ENCODE results near the gene ZNF362.

The ZNF362 gene

DNA sequence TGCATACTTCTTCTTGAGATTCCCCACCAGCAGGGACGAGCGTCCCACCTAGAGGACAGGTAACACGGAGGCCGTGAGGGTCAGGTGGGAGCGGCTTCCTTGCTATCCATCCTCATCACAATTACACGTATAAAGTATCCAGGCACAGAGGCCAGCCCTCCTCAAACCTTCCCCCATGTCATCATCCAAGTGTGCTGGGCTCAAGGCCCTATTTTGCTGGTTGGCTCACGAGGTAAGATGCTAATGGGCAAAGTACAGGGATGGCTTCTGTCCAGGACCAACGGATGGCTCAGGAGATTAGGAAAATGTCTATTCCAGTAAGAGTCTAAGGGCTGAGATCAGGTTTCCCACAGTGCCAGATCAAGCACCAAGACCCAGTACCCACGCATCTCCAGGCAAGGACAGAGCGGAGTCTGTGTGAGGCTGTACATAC lies 76.1 kb downstream of the ZNF362 start:
- in situ Hi-C loops (cut with MboI; ENCODE audit: low sequenced_read_pairs, unreplicated experiment) = no loop called here
- TF ChIP-seq, protein P1, sequence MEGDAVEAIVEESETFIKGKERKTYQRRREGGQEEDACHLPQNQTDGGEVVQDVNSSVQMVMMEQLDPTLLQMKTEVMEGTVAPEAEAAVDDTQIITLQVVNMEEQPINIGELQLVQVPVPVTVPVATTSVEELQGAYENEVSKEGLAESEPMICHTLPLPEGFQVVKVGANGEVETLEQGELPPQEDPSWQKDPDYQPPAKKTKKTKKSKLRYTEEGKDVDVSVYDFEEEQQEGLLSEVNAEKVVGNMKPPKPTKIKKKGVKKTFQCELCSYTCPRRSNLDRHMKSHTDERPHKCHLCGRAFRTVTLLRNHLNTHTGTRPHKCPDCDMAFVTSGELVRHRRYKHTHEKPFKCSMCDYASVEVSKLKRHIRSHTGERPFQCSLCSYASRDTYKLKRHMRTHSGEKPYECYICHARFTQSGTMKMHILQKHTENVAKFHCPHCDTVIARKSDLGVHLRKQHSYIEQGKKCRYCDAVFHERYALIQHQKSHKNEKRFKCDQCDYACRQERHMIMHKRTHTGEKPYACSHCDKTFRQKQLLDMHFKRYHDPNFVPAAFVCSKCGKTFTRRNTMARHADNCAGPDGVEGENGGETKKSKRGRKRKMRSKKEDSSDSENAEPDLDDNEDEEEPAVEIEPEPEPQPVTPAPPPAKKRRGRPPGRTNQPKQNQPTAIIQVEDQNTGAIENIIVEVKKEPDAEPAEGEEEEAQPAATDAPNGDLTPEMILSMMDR (IDR thresholded peaks at IDR 0.05; ENCODE audit: borderline replicate concordance, control extremely low read depth, extremely low read depth, insufficient read depth, missing control alignments) = no peak
- DNase-seq (ENCODE audit: low spot score) = no peak

DNA sequence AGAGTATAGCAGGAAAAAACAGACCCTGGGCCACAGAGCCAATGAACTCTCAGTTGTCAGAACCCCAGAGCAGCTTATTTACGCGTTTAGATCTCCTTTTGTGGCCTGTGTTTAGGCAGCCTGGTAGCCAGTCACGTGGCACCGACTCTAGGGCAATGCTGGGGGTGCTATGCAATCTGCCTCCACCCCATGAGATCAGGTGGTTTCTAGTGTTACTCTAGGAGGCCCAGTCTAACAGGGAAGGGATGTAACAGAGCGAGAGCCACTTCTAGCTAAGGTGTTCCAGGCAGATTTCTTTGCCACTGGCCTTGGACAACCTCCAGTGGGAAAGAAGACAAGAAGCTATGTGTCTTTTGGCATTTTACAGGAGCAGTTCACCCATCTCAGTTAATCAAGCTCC lies 76.6 kb downstream of the ZNF362 start:
- DNase-seq (ENCODE audit: low spot score) = no peak
- TF ChIP-seq, protein P1 (IDR thresholded peaks at IDR 0.05; ENCODE audit: borderline replicate concordance, control extremely low read depth, extremely low read depth, insufficient read depth, missing control alignments) = no peak
- in situ Hi-C loops (cut with MboI; ENCODE audit: low sequenced_read_pairs, unreplicated experiment) = no loop called here

DNA sequence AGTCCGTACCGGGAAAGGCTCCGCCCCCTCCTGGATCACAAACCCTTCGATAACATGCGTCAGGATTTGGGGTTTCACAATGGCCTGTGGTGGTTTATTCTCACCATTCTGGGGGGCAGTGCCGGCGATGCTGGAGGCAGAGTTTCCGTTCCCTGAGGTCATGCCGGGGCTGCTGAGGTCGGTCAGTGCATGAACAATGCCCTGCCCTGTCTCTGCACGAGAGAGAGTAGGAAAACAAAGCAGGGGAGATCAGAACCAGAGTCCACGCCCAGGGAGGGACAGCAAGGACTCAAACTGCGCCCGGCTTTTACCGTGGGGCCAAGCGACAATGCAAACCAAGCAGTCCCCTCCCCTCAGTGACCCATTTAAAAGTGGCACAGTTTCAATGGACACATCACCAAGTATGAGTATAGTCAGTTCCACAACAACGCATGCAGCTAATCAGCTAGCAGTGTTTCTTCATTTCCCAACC lies 77.8 kb downstream of the ZNF362 start:
- TF ChIP-seq, protein P1 (IDR thresholded peaks at IDR 0.05; ENCODE audit: borderline replicate concordance, control extremely low read depth, extremely low read depth, insufficient read depth, missing control alignments) = no peak
- in situ Hi-C loops (cut with MboI; ENCODE audit: low sequenced_read_pairs, unreplicated experiment) = no loop called here
- DNase-seq (ENCODE audit: low spot score) = no peak

DNA sequence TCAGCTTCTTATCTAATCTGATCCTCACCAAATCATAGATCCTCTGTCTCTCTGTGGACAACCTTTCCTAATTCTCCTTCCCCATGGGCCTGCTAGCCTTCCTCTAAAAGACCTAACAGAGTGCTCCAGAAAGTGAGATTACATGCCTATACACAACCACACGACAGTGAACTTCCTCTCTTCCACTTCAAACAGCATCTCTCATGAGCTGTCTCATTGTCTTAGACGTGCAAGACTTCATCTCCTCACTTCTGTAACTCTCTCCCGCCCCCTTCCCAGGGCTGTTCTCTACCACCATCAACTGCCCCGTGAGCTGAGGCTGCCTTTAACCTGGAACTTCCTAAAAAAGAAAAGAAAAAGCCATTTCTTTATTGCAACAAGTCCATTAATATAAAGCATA lies 78.7 kb downstream of the ZNF362 start:
- TF ChIP-seq, protein P1 (IDR thresholded peaks at IDR 0.05; ENCODE audit: borderline replicate concordance, control extremely low read depth, extremely low read depth, insufficient read depth, missing control alignments) = no peak
- no peak for DNase-seq (ENCODE audit: low spot score)
- in situ Hi-C loops (cut with MboI; ENCODE audit: low sequenced_read_pairs, unreplicated experiment) = no loop called here

DNA sequence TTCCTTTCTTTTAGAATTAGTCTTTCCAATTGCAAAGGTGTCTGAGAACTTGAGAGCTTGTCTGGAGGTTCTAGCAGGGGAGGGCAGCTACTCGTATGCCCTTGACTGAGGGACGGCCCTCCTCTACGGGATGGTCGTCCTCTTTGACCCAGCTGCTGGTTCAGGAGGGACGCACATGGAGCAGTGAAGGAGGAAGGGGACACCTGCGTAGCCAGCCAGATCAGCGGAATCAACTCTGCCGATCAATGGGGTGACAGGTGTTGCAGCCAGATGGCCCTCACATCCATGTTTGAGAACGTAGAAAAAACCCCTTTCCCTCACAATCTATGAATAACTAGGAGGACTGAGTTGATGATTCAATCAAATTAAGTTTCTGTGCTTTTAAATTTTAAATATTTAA lies 80.3 kb downstream of the ZNF362 start:
- no peak for DNase-seq (ENCODE audit: low spot score)
- in situ Hi-C loops (cut with MboI; ENCODE audit: low sequenced_read_pairs, unreplicated experiment) = no loop called here
- TF ChIP-seq, protein P1 (IDR thresholded peaks at IDR 0.05; ENCODE audit: borderline replicate concordance, control extremely low read depth, extremely low read depth, insufficient read depth, missing control alignments) = no peak

DNA sequence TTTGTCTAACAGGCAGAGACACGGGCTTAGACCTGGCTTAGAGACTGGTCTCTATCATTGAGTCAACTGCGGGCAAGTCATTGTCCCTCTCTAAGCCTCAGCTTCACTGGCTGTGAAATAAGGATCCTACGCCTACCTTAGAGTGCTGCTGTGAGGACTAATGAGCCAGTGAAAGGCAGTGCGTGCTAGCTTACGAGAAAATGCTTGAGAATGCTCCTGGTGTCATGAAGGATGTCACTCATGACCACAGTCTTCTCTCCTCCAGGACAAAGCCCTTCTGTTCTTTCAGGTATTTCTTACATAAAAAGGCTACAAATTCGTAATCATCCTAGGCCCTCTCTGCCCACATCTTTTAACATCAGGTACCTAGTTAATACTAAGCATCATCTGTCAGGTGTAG lies 81.1 kb downstream of the ZNF362 start:
- in situ Hi-C loops (cut with MboI; ENCODE audit: low sequenced_read_pairs, unreplicated experiment) = no loop called here
- TF ChIP-seq, protein P1 (IDR thresholded peaks at IDR 0.05; ENCODE audit: borderline replicate concordance, control extremely low read depth, extremely low read depth, insufficient read depth, missing control alignments) = no peak
- DNase-seq (ENCODE audit: low spot score) = no peak

DNA sequence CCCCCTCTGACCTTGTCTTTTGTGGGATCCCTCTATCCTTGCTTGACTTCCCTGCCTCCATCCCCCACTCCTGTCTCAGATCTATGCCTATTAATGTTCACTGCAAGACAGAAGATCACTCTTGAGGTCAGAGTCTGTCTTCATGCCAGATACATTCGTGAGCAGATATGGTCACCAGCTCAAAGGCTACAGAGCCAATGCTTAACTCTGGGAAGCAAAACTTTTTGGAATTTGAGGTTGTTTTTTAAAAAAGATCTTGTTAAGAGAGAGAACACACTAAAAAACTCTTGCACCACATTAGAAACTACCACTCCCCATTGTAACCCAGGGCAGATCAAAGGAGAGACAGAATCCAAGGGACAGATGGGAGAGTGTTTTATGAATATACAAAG lies 81.8 kb downstream of the ZNF362 start:
- TF ChIP-seq, protein P1 (IDR thresholded peaks at IDR 0.05; ENCODE audit: borderline replicate concordance, control extremely low read depth, extremely low read depth, insufficient read depth, missing control alignments) = no peak
- in situ Hi-C loops (cut with MboI; ENCODE audit: low sequenced_read_pairs, unreplicated experiment) = no loop called here
- no peak for DNase-seq (ENCODE audit: low spot score)

Measured in GM13976 (cell line).